Erythroblast (primary cell): ENCODE measurements around the gene NLGN1.

Experiments used
- GATA1 ChIP-seq: IDR thresholded peaks from 2 replicates; pipeline ENCODE4 v1.6.1; 2011; ENCODE audit warnings: low read depth, mild to moderate bottlenecking, control low read depth, low read length, moderate library complexity
- POLR2A ChIP-seq: IDR thresholded peaks from 2 replicates; pipeline ENCODE4 v1.6.1; 2011; ENCODE audit warnings: mild to moderate bottlenecking, low read length

- no peak for TF ChIP-seq POLR2A
- TF ChIP-seq GATA1 = no peak
Observed at GRCh38 chr3:173706630-173707029, 309.1 kb downstream of the NLGN1 start.
